RWPE1 (cell line): ENCODE results near the gene RASSF7.
"Not testable (repeated sequence)": the region's sequence is repeated elsewhere in the genome, so short reads cannot be mapped to it uniquely, and the experiment has no call there.

Experiments
- CTCF ChIA-PET: fragments of 350-600 bp; sonication (Branson Sonifier 250); formaldehyde crosslinking; extraction: SDS; loops from one replicate; lab custom pipeline; 2021; lab: Yijun Ruan, JAX
- POLR2A ChIA-PET: fragments of 400-600 bp; formaldehyde crosslinking; extraction: SDS; loops from one replicate; lab custom pipeline; 2020; ENCODE audit warnings: antibody characterized with exemption; ENCODE audit not compliant: low non-redundant PET; lab: Yijun Ruan, JAX
- DNase-seq: peaks from one replicate; pipeline ENCODE4 v3.0.0; 2012; ENCODE audit warnings: low spot score
- H3K27ac ChIP-seq: fragments of 450-650 bp; 2 replicates; pipeline ENCODE4 v1.5.1; 2017
- TF ChIP-seq, protein P1 (sequence below): fragments of 450-650 bp; conservative IDR thresholded peaks from 2 replicates; pipeline ENCODE4 v1.5.1; 2017; ENCODE audit warnings: low read depth, mild to moderate bottlenecking

RASSF7 gene

DNA sequence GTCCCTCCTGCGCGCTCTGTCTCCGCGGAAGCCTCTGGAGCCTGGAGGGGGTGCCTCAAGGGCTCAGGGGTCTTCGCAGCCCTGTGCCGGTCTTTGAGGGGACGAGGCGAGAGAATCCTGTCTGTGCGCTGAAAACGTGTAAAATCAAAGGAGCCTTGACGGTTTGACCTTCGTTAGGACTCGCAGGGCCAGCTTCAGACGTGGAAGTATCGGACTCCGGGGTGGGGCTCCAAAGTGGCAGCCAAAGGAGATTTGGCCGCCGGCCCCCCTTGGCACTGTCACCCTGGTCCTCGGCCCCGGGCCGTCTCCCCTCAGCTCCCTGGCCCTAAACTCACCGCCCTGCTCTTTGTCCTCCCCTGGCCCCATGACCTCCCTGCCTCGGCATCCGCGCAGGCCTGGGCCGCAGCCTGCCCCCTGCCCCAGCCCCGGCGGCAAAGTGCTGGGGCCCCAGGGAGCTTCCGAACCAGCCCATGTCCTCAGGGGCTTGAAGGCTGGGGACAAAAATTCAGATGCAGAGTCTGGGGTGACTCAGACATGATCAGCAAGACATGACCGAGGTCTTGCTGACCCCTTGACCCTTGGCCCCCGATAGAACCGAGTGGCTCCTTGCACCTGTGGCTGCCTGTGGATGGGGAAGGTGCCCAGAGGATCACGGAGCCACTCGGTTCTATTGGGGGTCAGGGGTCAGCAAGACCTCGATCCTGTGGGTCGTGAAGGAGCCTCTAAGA lies 8.6 kb downstream of the RASSF7 start:
- POLR2A ChIA-PET = no interaction called here
- DNase-seq = no peak
- peak overlapping the region; percentile 86 for H3K27ac ChIP-seq
- CTCF ChIA-PET = interaction anchor here (1.0 kb wide), 1 partner anchor 15 kb away, joined by 4 read pairs; no protein-coding TSS in a partner anchor
- TF ChIP-seq, protein P1, sequence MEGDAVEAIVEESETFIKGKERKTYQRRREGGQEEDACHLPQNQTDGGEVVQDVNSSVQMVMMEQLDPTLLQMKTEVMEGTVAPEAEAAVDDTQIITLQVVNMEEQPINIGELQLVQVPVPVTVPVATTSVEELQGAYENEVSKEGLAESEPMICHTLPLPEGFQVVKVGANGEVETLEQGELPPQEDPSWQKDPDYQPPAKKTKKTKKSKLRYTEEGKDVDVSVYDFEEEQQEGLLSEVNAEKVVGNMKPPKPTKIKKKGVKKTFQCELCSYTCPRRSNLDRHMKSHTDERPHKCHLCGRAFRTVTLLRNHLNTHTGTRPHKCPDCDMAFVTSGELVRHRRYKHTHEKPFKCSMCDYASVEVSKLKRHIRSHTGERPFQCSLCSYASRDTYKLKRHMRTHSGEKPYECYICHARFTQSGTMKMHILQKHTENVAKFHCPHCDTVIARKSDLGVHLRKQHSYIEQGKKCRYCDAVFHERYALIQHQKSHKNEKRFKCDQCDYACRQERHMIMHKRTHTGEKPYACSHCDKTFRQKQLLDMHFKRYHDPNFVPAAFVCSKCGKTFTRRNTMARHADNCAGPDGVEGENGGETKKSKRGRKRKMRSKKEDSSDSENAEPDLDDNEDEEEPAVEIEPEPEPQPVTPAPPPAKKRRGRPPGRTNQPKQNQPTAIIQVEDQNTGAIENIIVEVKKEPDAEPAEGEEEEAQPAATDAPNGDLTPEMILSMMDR = no peak

DNA sequence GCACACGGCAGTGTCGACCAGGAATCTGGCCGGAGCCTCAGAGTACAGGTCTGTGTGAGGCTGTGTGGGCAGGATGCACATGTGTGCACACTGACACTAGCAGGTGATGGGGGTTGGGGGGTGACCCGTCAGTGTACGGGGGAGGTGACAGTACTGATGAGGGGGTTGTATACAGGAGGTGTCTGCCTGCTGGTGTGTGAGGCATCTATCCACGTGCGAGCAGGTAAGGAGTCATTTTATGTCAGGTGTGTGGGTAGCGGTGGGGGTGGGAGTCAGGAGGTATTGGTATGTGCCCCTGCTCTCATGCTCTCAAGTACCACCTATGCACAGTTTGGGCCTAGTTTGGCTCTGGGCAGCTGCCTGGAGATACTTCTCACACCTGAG lies 11.0 kb downstream of the RASSF7 start:
- POLR2A ChIA-PET = no interaction called here
- TF ChIP-seq, protein P1 = no peak
- CTCF ChIA-PET = no interaction called here
- no peak for DNase-seq
- H3K27ac ChIP-seq = peak overlapping the region; percentile 44

DNA sequence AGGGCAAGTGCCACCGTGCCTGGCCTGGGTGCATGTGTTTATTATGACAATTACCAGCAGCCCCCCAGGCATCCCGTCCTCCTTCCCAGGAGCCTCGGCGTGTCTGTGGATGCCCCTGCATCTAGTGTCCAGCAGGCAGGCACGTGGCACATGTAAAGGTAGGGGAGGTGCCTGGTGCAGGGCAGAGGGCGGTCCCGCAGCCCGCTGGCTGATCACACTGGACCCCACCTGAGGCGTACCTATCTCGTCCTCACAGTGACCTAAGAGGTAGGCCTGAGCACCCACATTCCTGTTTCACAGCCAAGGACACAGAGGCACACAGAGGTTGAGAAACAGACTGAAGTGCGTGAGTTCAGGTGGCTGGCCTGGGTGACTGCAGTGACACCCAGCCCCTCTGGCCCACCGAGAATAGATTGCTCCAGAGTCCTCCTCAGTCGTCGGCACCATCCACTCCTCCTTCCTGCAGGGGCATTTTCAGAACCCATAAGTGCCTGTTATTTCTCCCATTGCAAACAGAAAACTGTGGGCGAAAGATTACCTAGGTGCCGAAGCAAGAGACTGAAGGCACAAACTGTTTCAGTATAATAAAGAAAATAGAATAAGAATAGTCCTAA lies 12.5 kb downstream of the RASSF7 start:
- CTCF ChIA-PET = no interaction called here
- POLR2A ChIA-PET = no interaction called here
- TF ChIP-seq, protein P1 = no peak
- DNase-seq = no peak
- peak overlapping the region; percentile 22; the same call in 1 of the 2 replicates for H3K27ac ChIP-seq

DNA sequence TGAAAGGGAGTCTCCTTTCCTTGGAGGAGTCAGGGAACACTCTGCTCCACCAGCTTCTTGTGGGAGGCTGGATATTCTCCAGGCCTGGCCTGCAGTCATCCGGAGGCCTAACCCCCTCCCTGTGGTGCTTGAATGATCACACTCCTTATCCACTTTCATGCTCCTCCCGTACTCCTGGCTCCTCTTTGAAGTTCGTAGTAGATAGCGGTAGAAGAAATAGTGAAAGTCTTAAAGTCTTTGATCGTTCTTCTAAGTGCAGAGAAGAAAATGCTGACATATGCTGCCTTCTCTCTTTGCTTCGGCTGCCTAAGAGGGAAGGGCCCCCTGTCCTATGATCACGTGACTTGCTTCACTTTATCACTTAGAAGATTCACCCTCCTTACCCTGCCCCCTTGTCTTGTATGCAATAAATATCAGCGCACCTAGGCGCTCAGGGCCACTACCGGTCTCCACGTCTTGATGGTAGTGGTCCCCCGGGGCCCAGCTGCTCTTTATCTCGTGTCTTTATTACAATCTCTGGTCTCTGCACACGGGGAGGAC lies 13.3 kb downstream of the RASSF7 start:
- POLR2A ChIA-PET, CTCF ChIA-PET, DNase-seq, H3K27ac ChIP-seq: not testable (repeated sequence)

DNA sequence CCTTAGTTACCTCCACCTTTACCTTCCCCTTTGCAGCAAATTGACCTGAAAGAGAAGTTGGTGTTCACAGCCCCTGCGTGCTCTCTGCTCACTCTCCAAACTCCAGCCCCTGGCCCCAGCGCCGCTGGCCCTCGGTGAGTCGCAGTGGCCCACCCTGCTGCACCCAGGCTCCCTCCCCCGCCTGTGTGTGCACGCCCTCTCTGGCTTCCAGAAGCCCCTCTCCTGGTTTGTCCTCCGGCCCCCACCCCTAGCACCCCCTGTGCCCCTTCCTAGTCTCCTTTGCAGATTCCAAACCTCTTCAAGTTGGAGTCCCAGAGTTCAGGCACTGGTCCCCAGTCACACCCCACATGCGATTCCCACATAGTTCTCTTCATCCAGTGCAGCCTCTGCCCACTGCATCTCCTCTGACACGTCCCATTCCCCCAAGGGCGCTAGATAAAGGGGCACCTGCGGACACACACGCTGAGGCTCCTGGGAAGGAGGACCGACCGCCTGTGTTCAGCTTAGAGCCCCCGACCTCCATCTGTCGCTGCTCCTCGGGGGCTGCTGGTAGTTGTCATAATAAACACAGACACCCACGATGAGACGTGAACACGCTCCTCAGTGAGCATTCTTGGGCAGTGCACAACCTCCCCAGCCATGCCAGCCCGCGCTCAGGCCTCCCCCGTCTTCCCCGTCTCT lies 14.0 kb downstream of the RASSF7 start:
- no peak for DNase-seq
- peak overlapping the region; percentile 94 for H3K27ac ChIP-seq
- TF ChIP-seq, protein P1 = no peak
- ChIA-PET CTCF (no interaction called here), POLR2A (interaction anchor here (0.6 kb wide), 1 partner anchor 25 kb away, joined by 4 read pairs; no protein-coding TSS in a partner anchor)

DNA sequence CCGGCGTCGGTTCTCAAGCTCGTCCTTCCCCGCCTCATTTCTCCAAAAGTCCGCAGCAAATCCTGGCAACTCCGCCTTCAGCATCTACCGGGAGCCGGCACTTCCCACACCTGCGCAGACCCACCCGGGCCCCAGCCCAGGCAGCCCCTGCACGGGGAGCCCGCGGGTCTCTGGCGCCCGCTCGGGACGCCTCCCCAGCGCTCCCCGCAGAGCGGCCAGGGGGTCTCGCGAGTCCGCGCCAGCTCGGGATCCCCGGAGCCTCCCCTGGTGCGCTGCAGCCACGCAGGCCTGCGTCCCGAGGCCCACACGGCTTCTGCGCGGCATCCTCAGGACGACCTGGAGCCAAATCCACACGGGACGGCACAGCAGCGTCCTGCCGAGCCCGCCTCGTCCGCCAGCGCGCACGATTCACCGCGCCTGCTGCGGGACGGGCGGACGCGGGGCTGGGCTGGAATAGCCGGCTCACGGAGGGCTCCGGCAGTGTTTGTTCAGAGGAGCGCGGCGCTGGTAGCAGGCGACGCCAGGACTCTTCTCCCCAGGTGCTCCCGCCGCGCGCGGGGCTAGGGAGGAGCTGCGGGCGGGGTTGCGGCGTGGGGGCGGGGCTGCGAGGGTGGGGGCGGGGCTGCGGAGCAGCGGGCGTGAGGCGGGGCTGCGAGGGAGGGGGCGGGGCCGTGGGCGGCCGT lies 14.7 kb downstream of the RASSF7 start:
- TF ChIP-seq, protein P1 = no peak
- POLR2A ChIA-PET = interaction anchor here (0.5 to 0.8 kb wide), 5 partner anchors 10 to 98 kb away, joined by 3 to 4 read pairs (median 3); no protein-coding TSS in a partner anchor
- DNase-seq = no peak

More for the DNA sequence above, 14.7 kb downstream of the RASSF7 start:
- CTCF ChIA-PET = interaction anchor here (0.7 kb wide), 1 partner anchor 19 kb away, joined by 3 read pairs; no protein-coding TSS in a partner anchor
- H3K27ac ChIP-seq = peak overlapping the region; percentile 94
